ENCODE results near the gene MAP4K5. TPM values are rescaled to one million over a fixed set of nuclear protein-coding genes. Genes with fewer than 3 reads are reported as not detected.

Gene MAP4K5
- 100 to 1,000 TPM in 3 of 4 donors, 10 to 100 TPM in 1; 40.8 to 173 (median 105) TPM for total RNA-seq

- TF ChIP-seq POLR2AphosphoS5 (IDR thresholded peaks at IDR 0.05) = peak; percentile 28 to 78 (median 71)
- TF ChIP-seq POLR2A (IDR thresholded peaks at IDR 0.05) = peak; percentile 49
- TF ChIP-seq CTCF (IDR thresholded peaks at IDR 0.05) = peak; percentile 77 to 95 (median 85)
- no peak for TF ChIP-seq EP300 (IDR thresholded peaks at IDR 0.05; ENCODE audit: low read depth)
- Histone ChIP-seq H3K4me1 (peaks cover 7 to 40% (median 17%) of the 10 kb centered on the region in 4 donors), H3K36me3 (no peaks in the 10 kb centered on the region), H3K27ac (peak within 1 kb of the TSS; percentile 96 to 99 (median 98)), H3K27me3 (no peaks in the 10 kb centered on the region), H3K4me3 (peak within 1 kb of the TSS; percentile 87 to 99 (median 96)), H3K9me3 (no peaks in the 10 kb centered on the region)
- in situ Hi-C loops (cut with MboI; ENCODE audit: low pct_ligation_motif_present in 1 of 4, low pct_unique_long_range_greater_than_20kb in 1 of 4, low sequenced_read_pairs in 3 of 4) (loop anchor here in 3 of 4 donors (5.0 to 25.0 kb wide), 3 partner anchors 208 to 670 kb away; partner anchors contain the start of gene NEMF (in 2 of the 3)), intact Hi-C loops (cut with DNase I; ENCODE audit: low total_unique reads) (loop anchor here (5.0 kb wide), 1 partner anchor 210 kb away; no protein-coding TSS in a partner anchor)
- peak; percentile 94 for DNase-seq
- 0% methylated on average over 32 of the region's 60 CpGs; no CpG with 5 or more reads in 1 of the 2 donors for WGBS, 2 donors (ENCODE audit: low coverage in 1 of 2)
Measured at GRCh38 chr14:50532502-50533240, at the start of gene MAP4K5. Gene MAP4K5, minus strand, starts transcription at chr14:50532569. Its CDS starts 520 bp downstream, at chr14:50532049.

- TF ChIP-seq POLR2A (IDR thresholded peaks at IDR 0.05) (no peak), CTCF (IDR thresholded peaks at IDR 0.05) (no peak), EP300 (IDR thresholded peaks at IDR 0.05; ENCODE audit: low read depth) (no peak), POLR2AphosphoS5 (IDR thresholded peaks at IDR 0.05) (no peak)
- Histone ChIP-seq H3K27me3 (no peaks in the 10 kb centered on the region), H3K36me3 (no peaks in the 10 kb centered on the region), H3K4me1 (peaks cover 0 to 3% (median 0%) of the 10 kb centered on the region in 4 donors), H3K4me3 (no peak overlapping the region), H3K9me3 (no peaks in the 10 kb centered on the region), H3K27ac (no peak overlapping the region)
- DNase-seq = no peak
- intact Hi-C loops (cut with DNase I; ENCODE audit: low total_unique reads) = no loop called here
- in situ Hi-C loops (cut with MboI; ENCODE audit: low pct_ligation_motif_present in 1 of 4, low pct_unique_long_range_greater_than_20kb in 1 of 4, low sequenced_read_pairs in 3 of 4) = no loop called here
Measured at GRCh38 chr14:50578433-50578832, 46.1 kb upstream of the MAP4K5 start.

- Histone ChIP-seq H3K9me3 (no peaks in the 10 kb centered on the region), H3K27ac (no peak overlapping the region), H3K27me3 (no peaks in the 10 kb centered on the region), H3K4me3 (no peak overlapping the region), H3K4me1 (peaks cover 0 to 3% (median 0%) of the 10 kb centered on the region in 4 donors), H3K36me3 (no peaks in the 10 kb centered on the region)
- no peak for TF ChIP-seq EP300 (IDR thresholded peaks at IDR 0.05; ENCODE audit: low read depth)
- no peak for TF ChIP-seq POLR2A (IDR thresholded peaks at IDR 0.05)
- TF ChIP-seq POLR2AphosphoS5 (IDR thresholded peaks at IDR 0.05) = no peak
- TF ChIP-seq CTCF (IDR thresholded peaks at IDR 0.05) = no peak
- no peak for DNase-seq
- in situ Hi-C loops (cut with MboI; ENCODE audit: low pct_ligation_motif_present in 1 of 4, low pct_unique_long_range_greater_than_20kb in 1 of 4, low sequenced_read_pairs in 3 of 4) = no loop called here
- intact Hi-C loops (cut with DNase I; ENCODE audit: low total_unique reads) = no loop called here
Measured at GRCh38 chr14:50577982-50578381, 45.6 kb upstream of the MAP4K5 start.

GRCh38 chr14:50575769-50576168 lies 43.4 kb upstream of the MAP4K5 start:
- in situ Hi-C loops (cut with MboI; ENCODE audit: low pct_ligation_motif_present in 1 of 4, low pct_unique_long_range_greater_than_20kb in 1 of 4, low sequenced_read_pairs in 3 of 4) = no loop called here
- H3K27ac ChIP-seq = no peak overlapping the region
- intact Hi-C loops (cut with DNase I; ENCODE audit: low total_unique reads) = no loop called here
- peaks cover 4% of the 10 kb centered on the region in 2 donors for H3K9me3 ChIP-seq
- H3K4me3 ChIP-seq = no peak overlapping the region
- DNase-seq = no peak
- H3K36me3 ChIP-seq = no peaks in the 10 kb centered on the region
- no peak for TF ChIP-seq POLR2AphosphoS5 (IDR thresholded peaks at IDR 0.05)
- TF ChIP-seq CTCF (IDR thresholded peaks at IDR 0.05) = no peak
- H3K4me1 ChIP-seq = peaks cover 0 to 3% (median 0%) of the 10 kb centered on the region in 4 donors
- no peaks in the 10 kb centered on the region for H3K27me3 ChIP-seq

All from transverse colon (tissue), 4 donors.